ENCODE measurements around the gene NAV2. TPM values are rescaled to one million over a fixed set of nuclear protein-coding genes. Genes with fewer than 3 reads are reported as not detected.
A peak's percentile ranks its signal among the peaks of the same experiment; 100 is the strongest.

The NAV2 gene
- total and polyA plus RNA-seq, 4 donors, result 5.0 to 250 (median 51.4) TPM

DNA sequence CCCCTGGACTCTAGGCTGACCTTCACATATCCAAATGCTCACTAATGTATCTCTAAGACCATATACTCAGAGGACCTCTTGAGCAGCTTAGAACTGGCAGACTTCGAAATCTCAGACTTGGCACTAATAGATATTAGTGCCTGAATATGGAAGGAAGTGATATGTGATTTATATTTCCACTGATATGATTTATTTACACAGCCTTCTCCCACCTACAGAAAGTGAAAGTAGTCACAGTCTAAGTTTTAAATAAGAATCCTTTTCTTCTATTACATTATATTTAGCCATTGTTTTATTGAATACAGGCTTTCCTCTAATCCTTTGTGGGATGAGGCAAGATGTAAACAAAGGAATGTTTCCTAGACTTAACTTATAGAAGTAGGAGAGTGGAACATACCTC is 6.7 kb upstream of the NAV2 start:
- Histone ChIP-seq H3K4me3 (ENCODE audit: low read length in 2 of 2) (peak overlapping the region in 1 of 2 donors; percentile 48), H3K4me1 (ENCODE audit: control insufficient read depth in 1 of 2, insufficient read depth in 2 of 2, low read length in 2 of 2) (peaks cover 2 to 8% of the 10 kb centered on the region in 2 donors), H3K36me3 (ENCODE audit: control insufficient read depth in 1 of 2, insufficient read depth in 2 of 2, low read length in 1 of 2) (no peaks in the 10 kb centered on the region), H3K9me3 (ENCODE audit: control insufficient read depth, low read length) (no peaks in the 10 kb centered on the region), H3K27ac (ENCODE audit: low read depth in 1 of 2, low read length in 2 of 2) (no peak overlapping the region), H3K27me3 (ENCODE audit: control insufficient read depth in 1 of 2, insufficient read depth in 2 of 2, low read length in 1 of 2) (no peaks in the 10 kb centered on the region)
- DNase-seq, result no peak
- no peak for ATAC-seq (ENCODE audit: low FRiP score)
- WGBS, 2 donors, result 6 to 7% methylated on average over 1 of the region's 1 CpG
- intact Hi-C loops (cut with DNase I), result no loop called here

DNA sequence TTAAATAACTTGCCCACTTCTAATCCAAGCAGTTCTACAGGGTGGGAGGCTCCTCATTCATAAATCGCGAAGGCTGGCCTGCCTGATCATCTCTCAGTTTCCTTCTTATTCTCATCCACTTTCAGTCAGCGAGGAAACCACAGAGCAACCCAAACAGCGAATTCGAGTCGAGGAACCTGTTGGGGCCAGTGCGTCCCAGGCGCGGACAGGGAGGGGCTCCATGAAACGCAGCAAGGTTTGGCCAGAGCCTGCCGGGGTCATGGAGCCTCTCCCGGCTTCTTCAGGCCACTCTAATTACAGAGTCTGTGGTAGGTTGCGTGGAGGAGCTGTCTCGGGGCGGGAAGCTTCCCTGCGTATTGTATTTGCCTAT is 741 bp upstream of the NAV2 start:
- Histone ChIP-seq H3K4me3 (ENCODE audit: low read length in 2 of 2) (peak overlapping the region; percentile 29 to 58), H3K9me3 (ENCODE audit: control insufficient read depth, low read length) (no peaks in the 10 kb centered on the region), H3K27me3 (ENCODE audit: control insufficient read depth in 1 of 2, insufficient read depth in 2 of 2, low read length in 1 of 2) (no peaks in the 10 kb centered on the region), H3K36me3 (ENCODE audit: control insufficient read depth in 1 of 2, insufficient read depth in 2 of 2, low read length in 1 of 2) (no peaks in the 10 kb centered on the region), H3K27ac (ENCODE audit: low read depth in 1 of 2, low read length in 2 of 2) (peak overlapping the region; percentile 71 to 96), H3K4me1 (ENCODE audit: control insufficient read depth in 1 of 2, insufficient read depth in 2 of 2, low read length in 2 of 2) (peaks cover 0 to 2% of the 10 kb centered on the region in 2 donors)
- DNase-seq (peak in 1 of 2 donors; percentile 61), ATAC-seq (ENCODE audit: low FRiP score) (peak; percentile 3)
- intact Hi-C loops (cut with DNase I), result loop anchor here (2.0 to 5.0 kb wide), 3 partner anchors 40 to 115 kb away; no protein-coding TSS in a partner anchor
- 1 to 2% methylated on average over 16 of the region's 16 CpGs for WGBS, 2 donors

DNA sequence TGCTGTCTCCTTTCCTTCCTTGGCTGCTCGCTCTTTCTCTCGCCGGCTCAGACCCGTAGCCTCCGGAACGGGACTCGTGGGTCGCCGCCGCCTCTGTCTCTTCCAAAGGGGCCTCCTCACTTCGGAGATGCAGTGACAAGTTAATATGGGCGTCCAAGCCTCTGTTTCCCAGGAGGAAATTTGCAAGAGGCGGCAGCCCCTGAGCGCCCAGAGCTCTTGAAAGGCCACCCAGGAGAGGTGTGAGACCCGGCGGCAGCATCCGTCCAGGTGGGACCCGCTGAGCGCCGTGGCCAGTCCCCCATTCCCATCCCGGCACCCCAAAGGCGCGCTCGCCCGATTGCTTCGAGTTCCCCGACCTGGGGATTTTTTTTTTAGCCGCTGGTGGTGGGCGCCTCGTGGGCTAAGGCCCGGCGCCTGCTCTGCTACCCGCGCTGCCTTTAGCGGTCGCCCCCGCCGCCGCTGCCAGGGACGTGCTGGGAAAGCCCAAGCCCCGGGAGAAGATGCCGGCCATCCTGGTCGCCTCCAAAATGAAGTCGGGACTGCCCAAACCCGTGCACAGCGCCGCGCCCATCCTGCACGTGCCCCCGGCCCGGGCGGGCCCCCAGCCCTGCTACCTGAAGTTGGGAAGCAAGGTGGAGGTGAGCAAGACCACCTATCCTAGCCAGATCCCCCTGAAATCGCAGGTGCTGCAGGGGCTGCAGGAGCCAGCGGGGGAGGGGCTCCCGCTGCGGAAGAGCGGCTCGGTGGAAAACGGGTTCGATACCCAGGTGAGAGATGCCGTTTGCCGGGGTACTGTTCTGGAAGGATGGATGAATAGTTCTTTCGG is 772 bp downstream of the NAV2 start:
- Histone ChIP-seq H3K4me1 (ENCODE audit: control insufficient read depth in 1 of 2, insufficient read depth in 2 of 2, low read length in 2 of 2) (peaks cover 0 to 4% of the 10 kb centered on the region in 2 donors), H3K4me3 (ENCODE audit: low read length in 2 of 2) (peak overlapping the region; percentile 73 to 82), H3K9me3 (ENCODE audit: control insufficient read depth, low read length) (no peaks in the 10 kb centered on the region), H3K27ac (ENCODE audit: low read depth in 1 of 2, low read length in 2 of 2) (peak overlapping the region; percentile 73 to 93), H3K36me3 (ENCODE audit: control insufficient read depth in 1 of 2, insufficient read depth in 2 of 2, low read length in 1 of 2) (no peaks in the 10 kb centered on the region), H3K27me3 (ENCODE audit: control insufficient read depth in 1 of 2, insufficient read depth in 2 of 2, low read length in 1 of 2) (no peaks in the 10 kb centered on the region)
- ATAC-seq (ENCODE audit: low FRiP score), result peak; percentile 2
- WGBS, 2 donors, result 0% methylated on average over 59 to 63 of the region's 63 CpGs
- peak; percentile 57 to 79 for DNase-seq
- intact Hi-C loops (cut with DNase I), result loop anchor here (2.0 to 5.0 kb wide), 3 partner anchors 41 to 117 kb away; no protein-coding TSS in a partner anchor

DNA sequence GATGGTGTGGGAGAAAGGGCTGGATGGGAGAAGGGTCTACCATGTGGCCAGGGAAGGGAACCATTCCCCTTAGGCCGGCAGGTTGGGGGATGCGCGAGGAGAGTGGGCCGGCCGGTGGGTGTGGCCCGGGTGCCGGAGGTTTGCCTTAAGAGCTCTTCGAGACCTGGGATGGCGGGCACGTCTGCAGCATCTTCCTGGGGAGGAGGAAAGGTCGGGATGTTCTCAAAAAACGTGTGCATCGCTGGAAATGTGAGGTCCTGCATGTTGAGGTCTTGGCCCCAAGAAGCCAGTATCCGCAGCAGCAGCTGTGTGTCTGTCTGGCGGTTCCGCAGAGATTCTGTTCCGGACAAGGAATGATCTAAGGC is 1.4 kb downstream of the NAV2 start:
- Histone ChIP-seq H3K27ac (ENCODE audit: low read depth in 1 of 2, low read length in 2 of 2) (peak overlapping the region; percentile 73 to 93), H3K36me3 (ENCODE audit: control insufficient read depth in 1 of 2, insufficient read depth in 2 of 2, low read length in 1 of 2) (no peaks in the 10 kb centered on the region), H3K4me3 (ENCODE audit: low read length in 2 of 2) (peak overlapping the region; percentile 73 to 82), H3K4me1 (ENCODE audit: control insufficient read depth in 1 of 2, insufficient read depth in 2 of 2, low read length in 2 of 2) (peaks cover 0 to 4% of the 10 kb centered on the region in 2 donors), H3K27me3 (ENCODE audit: control insufficient read depth in 1 of 2, insufficient read depth in 2 of 2, low read length in 1 of 2) (no peaks in the 10 kb centered on the region), H3K9me3 (ENCODE audit: control insufficient read depth, low read length) (no peaks in the 10 kb centered on the region)
- WGBS, 2 donors, result 0 to 1% methylated on average over 17 of the region's 17 CpGs
- no peak for ATAC-seq (ENCODE audit: low FRiP score)
- peak in 1 of 2 donors; percentile 60 for DNase-seq
- intact Hi-C loops (cut with DNase I), result loop anchor here in 1 of 2 donors (5.0 kb wide), 2 partner anchors 42 to 117 kb away; no protein-coding TSS in a partner anchor

DNA sequence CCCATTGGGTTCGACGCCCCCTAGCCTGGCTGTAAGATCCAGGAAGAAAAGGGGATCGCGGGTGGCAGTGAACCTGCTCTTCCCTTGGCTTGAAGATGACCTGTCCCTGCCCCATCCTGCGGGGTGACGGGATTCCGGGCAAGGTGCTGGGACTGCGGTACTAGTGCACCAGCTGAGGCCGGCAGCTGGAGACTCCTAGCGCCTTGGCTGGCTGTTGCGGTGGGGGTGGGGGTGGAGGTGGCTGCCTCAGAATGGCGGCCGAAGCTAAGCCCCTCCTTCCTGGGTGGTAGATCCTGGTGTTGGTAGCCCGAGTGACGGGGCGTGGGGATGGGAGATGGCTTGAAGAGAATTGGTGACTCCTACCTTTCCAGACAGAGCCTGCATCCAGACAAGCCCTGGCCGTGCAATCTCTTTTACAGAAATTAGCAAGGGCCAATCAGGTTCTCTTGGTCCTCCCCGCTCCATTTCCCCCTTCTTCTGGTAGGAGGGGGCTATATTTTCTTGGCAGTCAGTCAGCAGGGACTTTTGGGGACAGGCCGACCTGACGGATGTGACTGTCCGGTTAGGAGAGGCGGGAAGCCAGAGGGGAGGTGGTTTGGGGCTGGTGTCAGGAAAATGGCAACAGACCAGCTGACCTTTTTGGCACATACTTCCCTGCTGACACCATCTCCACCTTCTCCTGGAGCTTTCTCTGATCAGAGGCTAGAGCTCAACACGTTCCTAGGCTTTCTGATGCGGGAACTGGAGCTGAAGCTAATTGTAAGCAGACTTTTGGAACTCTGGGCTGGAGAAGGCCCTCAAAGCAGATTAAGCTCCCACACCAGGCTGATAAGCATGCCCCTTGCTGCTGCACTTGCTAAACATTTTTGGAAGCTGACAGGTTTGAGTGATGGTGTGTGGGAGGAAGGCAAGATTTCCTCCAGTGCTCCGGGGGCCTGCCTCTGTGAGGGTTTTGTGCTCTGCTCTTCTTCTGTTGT is 2.0 kb downstream of the NAV2 start:
- Histone ChIP-seq H3K27ac (ENCODE audit: low read depth in 1 of 2, low read length in 2 of 2) (peak overlapping the region; percentile 73 to 96), H3K4me3 (ENCODE audit: low read length in 2 of 2) (peak overlapping the region; percentile 73 to 82), H3K36me3 (ENCODE audit: control insufficient read depth in 1 of 2, insufficient read depth in 2 of 2, low read length in 1 of 2) (no peaks in the 10 kb centered on the region), H3K27me3 (ENCODE audit: control insufficient read depth in 1 of 2, insufficient read depth in 2 of 2, low read length in 1 of 2) (no peaks in the 10 kb centered on the region), H3K9me3 (ENCODE audit: control insufficient read depth, low read length) (no peaks in the 10 kb centered on the region), H3K4me1 (ENCODE audit: control insufficient read depth in 1 of 2, insufficient read depth in 2 of 2, low read length in 2 of 2) (peaks cover 2 to 4% of the 10 kb centered on the region in 2 donors)
- ATAC-seq (ENCODE audit: low FRiP score) (peak; percentile 55), DNase-seq (peak; percentile 78 to 87)
- intact Hi-C loops (cut with DNase I), result loop anchor here (5.0 kb wide), 3 partner anchors 32 to 117 kb away; no protein-coding TSS in a partner anchor
- WGBS, 2 donors, result 1 to 2% methylated on average over 25 of the region's 25 CpGs

DNA sequence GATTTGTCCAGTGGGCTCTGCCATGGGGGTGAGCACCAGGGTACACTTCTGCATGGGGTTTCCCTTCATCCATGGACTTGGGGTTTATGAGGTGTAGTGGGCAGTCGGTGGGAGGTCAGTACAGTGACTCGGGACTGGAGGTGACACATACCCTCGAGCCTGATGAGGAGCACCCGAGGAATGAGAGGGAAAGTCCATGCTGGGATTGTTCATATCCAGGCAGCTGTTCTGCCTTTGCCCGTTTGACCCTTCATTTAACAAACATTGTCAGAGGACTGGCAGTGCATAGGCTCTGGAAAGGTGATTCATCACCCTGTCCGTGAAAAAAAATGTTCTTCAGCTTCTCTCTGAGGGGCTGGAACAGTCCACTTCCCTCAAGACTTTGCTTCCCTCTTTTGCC is 2.7 kb downstream of the NAV2 start:
- no peaks in the 10 kb centered on the region for H3K36me3 ChIP-seq (ENCODE audit: control insufficient read depth in 1 of 2, insufficient read depth in 2 of 2, low read length in 1 of 2)
- peak overlapping the region; percentile 73 to 82 for H3K4me3 ChIP-seq (ENCODE audit: low read length in 2 of 2)
- ATAC-seq (ENCODE audit: low FRiP score) (no peak), DNase-seq (peak in 1 of 2 donors; percentile 71)
- peaks cover 1 to 8% of the 10 kb centered on the region in 2 donors for H3K4me1 ChIP-seq (ENCODE audit: control insufficient read depth in 1 of 2, insufficient read depth in 2 of 2, low read length in 2 of 2)
- no peaks in the 10 kb centered on the region for H3K9me3 ChIP-seq (ENCODE audit: control insufficient read depth, low read length)
- peak overlapping the region; percentile 88 to 96 for H3K27ac ChIP-seq (ENCODE audit: low read depth in 1 of 2, low read length in 2 of 2)
- intact Hi-C loops (cut with DNase I), result loop anchor here in 1 of 2 donors (5.0 kb wide), 1 partner anchor 33 kb away; no protein-coding TSS in a partner anchor
- no peaks in the 10 kb centered on the region for H3K27me3 ChIP-seq (ENCODE audit: control insufficient read depth in 1 of 2, insufficient read depth in 2 of 2, low read length in 1 of 2)
- WGBS, 2 donors, result 5 to 6% methylated on average over 6 of the region's 6 CpGs

DNA sequence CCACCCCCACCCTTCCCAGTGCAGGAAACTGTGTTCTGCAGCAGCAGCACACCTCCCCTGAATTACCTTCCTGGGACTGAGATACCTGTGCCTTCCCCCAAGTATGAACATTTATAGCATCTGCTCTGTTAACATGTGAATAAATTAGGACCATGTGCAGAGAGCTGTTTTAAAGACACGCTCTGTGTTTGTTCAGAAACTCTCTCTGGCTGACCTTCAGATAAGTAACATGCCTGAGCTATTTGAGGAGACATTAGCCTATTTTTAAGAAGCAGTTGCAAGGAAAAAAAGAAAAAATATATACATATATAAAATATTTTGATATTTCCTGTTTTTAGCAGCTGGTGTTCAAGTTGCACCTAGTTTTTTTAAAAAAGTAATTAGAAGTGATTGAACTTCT is 5.4 kb downstream of the NAV2 start:
- H3K27ac ChIP-seq (ENCODE audit: low read depth in 1 of 2, low read length in 2 of 2), result peak overlapping the region in 1 of 2 donors; percentile 25
- H3K4me3 ChIP-seq (ENCODE audit: low read length in 2 of 2), result no peak overlapping the region
- no peaks in the 10 kb centered on the region for H3K27me3 ChIP-seq (ENCODE audit: control insufficient read depth in 1 of 2, insufficient read depth in 2 of 2, low read length in 1 of 2)
- no peaks in the 10 kb centered on the region for H3K9me3 ChIP-seq (ENCODE audit: control insufficient read depth, low read length)
- intact Hi-C loops (cut with DNase I), result loop anchor here in 1 of 2 donors (5.0 kb wide), 1 partner anchor 36 kb away; no protein-coding TSS in a partner anchor
- H3K36me3 ChIP-seq (ENCODE audit: control insufficient read depth in 1 of 2, insufficient read depth in 2 of 2, low read length in 1 of 2), result no peaks in the 10 kb centered on the region
- H3K4me1 ChIP-seq (ENCODE audit: control insufficient read depth in 1 of 2, insufficient read depth in 2 of 2, low read length in 2 of 2), result peaks cover 1 to 17% of the 10 kb centered on the region in 2 donors
- ATAC-seq (ENCODE audit: low FRiP score) (no peak), DNase-seq (no peak)
- WGBS, 2 donors, result 6 to 10% methylated on average over 1 of the region's 1 CpG

DNA sequence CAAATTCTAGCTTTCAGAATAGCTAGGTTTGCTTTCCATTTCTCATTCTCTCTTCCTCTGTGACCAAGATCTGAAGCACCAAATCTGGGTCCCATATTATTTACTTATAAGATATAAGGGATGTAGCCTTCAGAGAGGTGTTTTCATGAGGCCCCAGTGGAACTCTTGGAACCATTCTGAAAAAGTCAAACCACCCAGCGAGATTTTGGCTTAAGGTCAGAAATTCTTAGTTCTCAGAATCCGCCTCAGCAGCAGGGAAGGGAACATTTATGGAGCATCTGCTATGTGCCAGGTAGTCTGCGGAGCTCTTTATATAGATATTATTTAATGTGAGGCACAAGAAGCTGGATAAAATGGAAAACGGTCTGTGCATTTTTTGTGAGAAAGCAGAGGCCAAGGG is 6.3 kb downstream of the NAV2 start:
- WGBS, 2 donors, result 10 to 16% methylated on average over 4 of the region's 4 CpGs
- no peaks in the 10 kb centered on the region for H3K36me3 ChIP-seq (ENCODE audit: control insufficient read depth in 1 of 2, insufficient read depth in 2 of 2, low read length in 1 of 2)
- no peaks in the 10 kb centered on the region for H3K27me3 ChIP-seq (ENCODE audit: control insufficient read depth in 1 of 2, insufficient read depth in 2 of 2, low read length in 1 of 2)
- intact Hi-C loops (cut with DNase I), result loop anchor here in 1 of 2 donors (5.0 kb wide), 1 partner anchor 37 kb away; no protein-coding TSS in a partner anchor
- peak overlapping the region; percentile 58 to 86 for H3K27ac ChIP-seq (ENCODE audit: low read depth in 1 of 2, low read length in 2 of 2)
- no peak for DNase-seq
- no peak for ATAC-seq (ENCODE audit: low FRiP score)
- no peaks in the 10 kb centered on the region for H3K9me3 ChIP-seq (ENCODE audit: control insufficient read depth, low read length)
- H3K4me3 ChIP-seq (ENCODE audit: low read length in 2 of 2), result no peak overlapping the region
- H3K4me1 ChIP-seq (ENCODE audit: control insufficient read depth in 1 of 2, insufficient read depth in 2 of 2, low read length in 2 of 2), result peaks cover 6 to 17% of the 10 kb centered on the region in 2 donors
